ENCODE measurements around the gene CEP131.
"Not testable (repeated sequence)": the region's sequence is repeated elsewhere in the genome, so short reads cannot be mapped to it uniquely, and the experiment has no call there.

The CEP131 gene

DNA sequence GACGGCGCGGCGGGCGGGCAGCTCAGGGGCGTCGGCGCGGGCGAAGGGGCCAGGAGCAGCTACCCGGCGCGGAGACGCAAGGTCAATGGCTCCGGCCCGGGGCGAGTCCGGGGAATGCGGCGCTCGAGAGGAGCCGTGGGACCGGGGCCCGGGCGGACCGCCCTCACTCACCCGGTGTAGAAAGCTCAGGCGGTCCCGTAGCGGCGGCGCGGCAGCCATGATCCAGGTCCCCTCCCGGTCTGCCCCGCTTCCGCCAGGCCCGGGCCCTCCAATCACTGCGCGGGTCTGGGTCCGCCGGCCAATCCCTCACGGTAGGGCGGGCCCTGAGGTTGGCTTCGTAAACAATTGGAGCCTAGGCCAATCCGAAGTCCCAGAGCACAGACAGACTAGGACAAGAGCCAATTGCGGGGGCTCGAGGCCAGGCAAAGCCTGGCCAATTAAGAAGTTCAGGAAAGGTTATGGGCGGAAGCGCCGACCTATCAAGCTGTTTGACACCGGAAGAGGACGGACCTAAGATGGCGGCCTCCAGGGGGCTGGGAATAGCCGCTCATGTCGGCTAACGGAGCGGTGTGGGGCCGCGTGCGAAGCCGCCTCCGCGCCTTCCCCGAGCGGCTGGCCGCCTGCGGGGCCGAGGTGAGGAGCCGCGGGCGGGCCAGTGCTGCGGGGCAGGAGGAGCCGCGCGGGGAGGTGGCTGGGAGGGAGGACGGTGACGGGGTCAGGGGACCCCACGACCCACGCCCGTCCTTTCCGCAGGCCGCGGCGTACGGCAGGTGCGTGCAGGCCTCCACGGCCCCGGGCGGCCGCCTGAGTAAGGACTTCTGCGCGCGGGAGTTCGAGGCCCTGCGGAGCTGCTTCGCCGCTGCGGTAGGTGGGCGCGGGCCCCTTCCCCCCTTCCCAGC lies 16.3 kb upstream of the CEP131 start, which contains the start of the genes NDUFAF8 and TEPSIN:
Gene NDUFAF8 (plus strand): TSS at position 504 of the 899 bp plus-strand sequence. CDS start 46 bp downstream, at position 550.
Gene TEPSIN (minus strand): TSS at position 241 of the 899 bp plus-strand sequence. CDS start 22 bp downstream, at position 219.
- peak; percentile 99 for DNase-seq (ENCODE audit: low read depth)

DNA sequence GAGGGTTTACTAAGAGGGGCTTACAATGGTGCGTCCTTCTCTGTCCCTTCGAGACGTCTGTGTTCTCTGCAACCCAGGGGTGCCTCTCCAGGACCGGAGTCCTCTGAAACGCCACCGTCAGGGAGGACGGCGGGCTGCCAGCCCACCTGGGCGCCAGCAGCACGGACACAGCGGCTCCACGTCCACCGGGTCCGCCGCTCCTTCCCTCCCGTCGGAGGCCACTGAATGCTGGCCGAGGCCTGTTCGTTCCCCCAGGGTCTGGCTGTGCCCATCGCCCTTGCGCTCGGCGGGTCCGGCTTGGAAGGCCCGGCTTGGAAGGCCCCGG lies 15.7 kb upstream of the CEP131 start:
- DNase-seq (ENCODE audit: low read depth): no peak

DNA sequence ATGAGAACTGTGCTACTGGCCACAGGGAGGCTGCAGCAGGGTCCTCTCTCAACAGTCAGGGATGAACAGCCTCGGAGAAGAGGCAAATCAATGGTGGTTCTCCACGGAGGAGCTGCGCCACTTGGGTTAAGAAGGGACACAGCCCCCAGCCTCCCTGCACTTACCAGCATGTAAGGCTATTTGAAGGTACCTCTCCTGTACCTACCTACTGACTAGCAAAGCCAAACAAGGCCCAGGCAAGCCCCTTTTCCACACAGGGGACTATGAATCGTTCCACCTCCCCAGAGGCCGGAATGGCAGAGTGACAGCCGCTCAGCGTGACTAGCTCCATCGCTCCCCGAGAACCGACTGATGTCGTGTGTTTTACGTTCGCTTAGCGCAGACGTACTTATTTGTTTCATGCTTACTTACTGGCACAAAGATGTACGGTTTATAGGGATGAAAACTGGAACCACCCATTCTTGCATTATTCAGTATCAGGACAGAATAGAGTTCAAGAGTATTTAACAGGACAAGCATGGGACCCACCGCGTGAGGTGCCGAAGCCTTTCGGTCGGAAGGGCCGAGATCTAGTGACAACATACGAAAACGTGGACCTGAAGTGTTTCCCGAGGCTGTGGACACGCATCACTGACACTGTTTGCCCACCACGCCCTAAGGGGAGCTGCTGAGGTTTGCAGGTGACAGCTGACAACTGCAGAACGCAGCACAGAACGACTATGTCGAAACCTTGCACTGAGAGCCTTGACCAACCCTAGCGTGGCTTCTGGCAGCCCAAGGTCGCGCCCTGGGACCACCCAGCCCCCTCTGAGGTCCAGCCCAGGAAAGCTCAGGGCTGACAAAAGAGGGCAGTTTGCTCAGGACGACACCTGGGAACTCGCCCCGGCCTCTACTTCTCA lies 15.1 kb upstream of the CEP131 start:
- no peak for DNase-seq (ENCODE audit: low read depth)

DNA sequence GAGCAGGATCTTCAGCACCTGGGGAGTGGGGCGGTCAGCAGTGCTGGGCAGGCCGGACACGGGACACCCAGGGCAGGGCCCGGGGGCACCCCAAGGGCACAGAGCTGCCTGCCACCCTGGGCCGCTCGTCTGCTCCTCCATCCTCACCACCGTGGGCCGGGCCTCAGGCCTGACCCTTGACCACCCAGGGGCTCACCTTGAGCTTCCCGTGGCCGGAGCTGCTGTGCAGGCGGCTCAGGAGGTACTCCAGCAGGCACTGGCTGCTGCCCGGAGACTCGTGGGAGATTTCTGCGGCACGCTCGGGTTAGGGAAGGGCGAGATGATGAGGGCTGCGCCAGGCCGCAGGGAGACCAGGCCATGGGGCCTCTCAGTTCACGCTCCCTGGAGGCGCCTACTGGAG lies 14.0 kb upstream of the CEP131 start:
- DNase-seq (ENCODE audit: low read depth): no peak

DNA sequence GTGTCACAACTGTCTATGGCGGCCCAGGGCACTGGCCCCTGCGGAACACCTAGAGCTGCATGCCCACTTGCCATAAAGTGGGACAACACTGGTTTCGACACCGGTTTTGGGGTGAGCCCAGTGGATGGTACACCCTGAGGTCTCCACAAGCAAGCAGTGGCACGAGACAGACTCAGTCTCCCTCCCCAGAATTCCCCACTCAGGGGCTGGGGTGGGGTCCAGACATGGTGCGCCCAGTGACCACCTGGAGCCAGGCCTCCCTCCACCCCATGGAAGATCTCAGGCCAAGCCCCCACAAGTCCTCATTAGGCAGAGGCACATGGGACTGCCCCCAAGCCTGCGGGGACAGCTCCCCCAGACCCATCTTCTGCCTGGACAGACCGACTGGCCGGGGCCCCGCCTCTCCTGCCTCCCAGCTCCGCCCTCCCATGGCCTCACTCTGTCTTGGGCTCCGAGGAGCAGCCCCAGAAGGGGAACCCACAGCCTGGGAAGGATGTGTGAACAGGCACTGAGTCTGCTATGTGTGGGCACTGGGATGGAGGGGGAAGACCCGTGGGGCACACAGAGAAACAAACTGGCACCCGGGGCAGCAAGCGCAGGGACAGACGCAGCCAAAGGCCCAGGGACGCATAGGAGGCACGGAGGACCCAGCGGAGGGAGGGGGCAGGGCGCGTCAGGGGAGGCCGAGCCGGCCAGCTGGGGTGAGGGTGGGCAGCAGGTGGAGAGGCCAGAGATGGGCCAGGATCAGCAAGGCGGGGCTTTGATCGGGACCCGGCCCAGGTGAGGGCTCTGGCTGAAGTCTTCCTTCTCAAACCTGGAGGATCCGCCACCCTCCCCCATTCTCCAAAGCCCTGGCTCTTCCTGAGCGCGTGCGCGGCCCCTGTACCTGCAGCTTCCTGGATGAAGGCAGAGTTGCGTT lies 13.3 kb upstream of the CEP131 start:
- DNase-seq (ENCODE audit: low read depth): no peak

DNA sequence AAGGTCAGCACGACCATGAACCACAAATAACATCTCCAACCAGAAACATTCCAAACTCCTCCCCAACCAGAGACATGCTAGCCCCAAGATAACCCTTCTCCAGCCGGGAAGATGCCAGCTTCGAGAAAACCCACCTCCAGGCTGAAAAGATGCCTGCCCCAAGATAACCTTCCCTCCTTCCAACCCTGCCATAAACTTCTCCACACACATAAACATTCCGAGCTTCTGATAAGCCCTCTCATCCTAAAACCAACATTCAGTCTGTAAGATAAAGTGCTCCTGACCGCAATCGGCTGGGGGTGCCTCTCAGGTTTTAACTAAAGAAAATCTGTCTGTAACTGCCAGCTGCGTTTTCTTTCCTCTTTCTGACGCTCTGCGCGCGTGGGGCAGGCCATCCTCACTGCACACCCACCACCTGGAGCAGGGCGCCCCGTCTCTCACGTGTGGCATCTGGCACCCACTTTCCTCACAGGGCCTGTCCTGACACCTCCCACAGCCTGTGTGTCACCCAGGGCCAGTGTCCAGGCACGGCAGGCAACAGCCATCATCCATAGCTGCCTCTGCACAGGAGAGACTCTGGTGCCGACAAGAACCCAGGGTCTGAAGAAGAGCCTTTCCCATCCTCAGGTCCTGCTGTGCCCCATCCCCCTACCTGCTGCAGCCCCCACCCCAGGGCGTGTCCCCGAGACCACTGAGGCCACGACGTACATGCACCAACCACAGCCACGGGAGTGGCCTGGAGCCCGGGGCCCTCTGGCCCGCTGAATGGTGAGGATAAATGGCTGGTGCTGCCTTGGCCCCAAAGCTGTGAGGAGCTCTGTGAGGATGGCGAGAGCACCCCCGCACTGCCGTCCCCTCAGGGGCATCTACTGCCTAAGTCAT lies 12.4 kb upstream of the CEP131 start:
- no peak for DNase-seq (ENCODE audit: low read depth)

DNA sequence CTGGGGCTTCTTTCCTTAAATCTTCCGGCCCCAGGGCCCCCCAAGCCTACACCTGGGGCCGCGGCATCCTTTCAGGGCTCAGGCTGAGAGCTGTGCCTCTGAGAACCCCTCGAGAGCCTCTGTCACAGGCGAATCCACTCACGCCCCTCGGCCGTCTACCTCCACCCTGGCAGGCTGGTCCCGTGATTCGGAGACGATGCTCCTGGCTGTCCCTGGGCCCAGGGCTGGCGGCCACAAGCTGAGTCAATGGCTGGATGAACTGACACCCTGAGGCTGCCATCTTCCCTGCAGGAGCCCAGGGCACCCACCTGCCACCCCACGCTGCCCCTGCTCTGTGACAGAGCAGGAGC lies 11.7 kb upstream of the CEP131 start:
- DNase-seq (ENCODE audit: low read depth): no peak

DNA sequence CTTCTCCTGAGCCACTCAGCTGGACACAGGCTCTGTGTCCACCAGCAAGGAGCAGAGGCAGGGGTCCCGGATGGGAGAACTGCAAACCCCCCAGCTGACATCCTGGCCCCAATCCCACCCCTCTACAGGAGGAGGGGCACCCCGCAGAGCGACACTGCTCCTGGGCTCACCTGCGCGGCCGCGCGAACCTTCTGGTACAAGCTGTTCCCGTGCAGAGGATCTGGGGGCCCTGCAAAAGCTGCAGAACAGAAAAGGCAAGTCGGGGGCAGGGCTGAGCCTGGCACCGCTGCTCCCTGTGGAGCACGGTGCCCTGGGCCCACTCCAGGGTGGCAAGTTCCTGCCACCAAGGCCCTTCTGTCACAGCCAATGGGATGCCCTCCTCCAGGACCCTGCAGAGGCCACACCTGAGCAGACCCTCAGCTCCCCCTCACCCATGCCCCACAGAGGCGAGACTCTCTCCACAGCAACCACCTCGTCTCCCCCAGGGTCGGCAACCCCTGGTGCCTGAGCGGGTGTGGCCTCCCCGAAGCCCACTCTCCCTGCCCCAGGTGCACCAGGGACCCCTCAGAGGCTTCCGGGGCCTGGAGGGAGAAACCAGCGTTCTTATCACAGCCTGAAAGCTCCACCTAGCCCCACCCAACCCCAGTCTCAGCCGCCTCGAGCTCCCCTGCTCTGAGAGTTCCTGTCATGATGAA lies 11.2 kb upstream of the CEP131 start:
- DNase-seq (ENCODE audit: low read depth): no peak

DNA sequence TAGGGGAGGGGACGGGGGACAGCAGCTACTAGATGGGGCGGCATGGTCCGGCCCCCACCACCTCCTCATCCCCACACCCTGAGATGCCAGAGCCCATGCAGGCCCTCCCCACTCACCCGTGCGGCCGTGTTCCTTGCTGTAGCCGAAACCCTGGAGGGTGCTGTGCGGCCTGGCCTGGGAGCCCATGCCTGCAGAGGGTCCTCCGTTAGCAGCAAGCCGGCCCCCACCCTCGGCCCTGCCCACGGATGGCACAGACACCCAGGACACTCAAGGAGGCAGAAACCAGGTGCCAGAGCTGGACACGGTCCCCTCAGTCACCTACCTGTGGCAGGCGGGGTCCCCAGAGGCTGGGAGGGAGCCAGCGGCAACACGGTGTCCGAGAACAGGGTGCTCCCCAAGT lies 10.6 kb upstream of the CEP131 start:
- no peak for DNase-seq (ENCODE audit: low read depth)

DNA sequence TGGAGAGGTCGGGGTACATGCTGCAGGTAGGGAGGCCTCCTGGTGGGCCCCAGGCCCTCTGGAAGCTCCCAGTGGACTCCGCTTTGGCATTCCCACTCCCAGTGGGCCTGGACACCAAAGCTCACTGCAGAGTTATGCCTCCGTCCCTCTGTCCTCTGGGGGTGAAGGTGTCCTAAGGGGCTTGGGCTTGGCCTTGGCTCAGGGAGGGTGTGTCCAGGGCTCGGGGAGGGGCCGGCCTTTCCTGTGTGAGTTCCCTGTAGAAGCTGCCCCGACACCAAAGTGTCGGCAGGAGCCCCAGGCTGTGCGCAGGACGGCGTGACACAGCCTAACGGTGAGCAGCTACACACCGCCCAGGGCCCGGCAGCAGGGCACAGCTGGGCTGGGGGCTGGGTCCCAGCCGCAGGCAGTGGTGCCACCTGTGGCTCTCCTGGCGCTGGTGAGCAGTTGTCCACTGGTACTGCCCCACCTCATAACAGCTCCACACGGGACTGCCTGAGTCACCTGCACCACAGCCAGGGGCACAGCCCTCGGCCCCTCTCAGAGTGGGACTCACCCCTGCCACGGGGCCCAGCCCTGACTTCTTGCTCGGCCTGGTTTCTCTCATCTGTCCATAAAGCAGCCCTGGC lies 10.0 kb upstream of the CEP131 start:
- no peak for DNase-seq (ENCODE audit: low read depth)

DNA sequence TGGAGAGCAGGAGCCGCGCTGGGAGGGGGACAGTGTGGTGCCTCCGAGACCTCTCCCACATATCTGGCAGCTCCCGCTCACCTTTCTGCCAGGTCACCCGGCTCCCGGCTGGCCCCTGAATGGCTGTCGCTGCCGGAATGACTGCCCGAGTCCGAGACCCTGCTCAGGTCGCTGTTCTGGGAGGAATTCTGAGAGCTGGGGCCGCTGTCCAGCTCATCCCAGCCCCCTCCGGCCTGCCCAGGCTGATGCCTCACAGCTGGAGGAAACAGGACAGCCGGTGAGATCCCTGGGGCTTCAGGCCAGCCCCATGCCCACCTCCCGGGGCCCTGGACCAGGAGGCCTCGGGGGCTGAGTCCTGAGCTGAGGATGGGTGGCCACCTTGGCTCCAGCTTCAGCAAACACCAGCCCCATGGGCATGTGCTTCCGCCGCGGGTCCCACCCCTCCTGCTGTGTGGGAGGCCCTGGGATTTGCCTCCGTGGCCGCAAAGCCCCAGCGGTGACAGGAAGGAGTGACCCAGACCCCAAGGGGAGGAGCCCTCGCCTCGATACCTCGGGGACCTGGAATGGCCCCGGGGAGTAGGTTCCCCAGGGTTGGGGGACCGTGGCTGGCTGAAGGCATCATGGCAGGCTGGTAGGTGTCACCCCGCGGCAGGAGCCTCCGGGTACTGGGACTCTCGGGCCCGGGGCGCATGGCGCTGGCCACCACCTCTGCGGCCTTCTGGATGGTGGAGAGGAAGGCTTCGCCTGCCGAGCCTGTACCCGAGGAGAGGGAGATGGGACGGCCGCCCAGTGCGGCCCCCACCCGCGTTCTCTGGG lies 9.2 kb upstream of the CEP131 start:
- DNase-seq (ENCODE audit: low read depth): no peak

DNA sequence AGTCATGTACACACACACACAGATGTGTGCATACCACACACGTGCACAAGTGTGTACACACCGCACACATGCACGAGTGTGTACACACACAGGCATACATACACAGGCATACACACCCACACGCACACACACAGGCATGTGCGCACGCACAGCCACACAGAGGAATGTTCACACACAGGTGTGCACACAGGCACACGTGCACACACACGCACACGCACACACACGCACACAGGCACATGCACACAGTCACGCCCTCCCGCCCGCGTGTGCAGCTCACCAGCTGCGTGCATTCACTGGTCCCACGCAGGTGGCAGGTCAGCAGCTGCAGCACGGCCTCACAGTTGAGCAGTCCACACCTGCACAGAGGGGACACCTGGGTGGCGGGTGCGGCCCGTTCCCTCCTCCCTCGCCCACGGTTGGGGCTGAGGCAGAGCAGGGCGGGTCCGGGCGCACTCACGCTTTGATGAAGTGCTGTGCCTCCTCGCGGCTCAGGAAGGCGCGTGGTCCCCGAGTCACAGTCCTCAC lies 8.4 kb upstream of the CEP131 start:
- DNase-seq (ENCODE audit: low read depth): no peak

DNA sequence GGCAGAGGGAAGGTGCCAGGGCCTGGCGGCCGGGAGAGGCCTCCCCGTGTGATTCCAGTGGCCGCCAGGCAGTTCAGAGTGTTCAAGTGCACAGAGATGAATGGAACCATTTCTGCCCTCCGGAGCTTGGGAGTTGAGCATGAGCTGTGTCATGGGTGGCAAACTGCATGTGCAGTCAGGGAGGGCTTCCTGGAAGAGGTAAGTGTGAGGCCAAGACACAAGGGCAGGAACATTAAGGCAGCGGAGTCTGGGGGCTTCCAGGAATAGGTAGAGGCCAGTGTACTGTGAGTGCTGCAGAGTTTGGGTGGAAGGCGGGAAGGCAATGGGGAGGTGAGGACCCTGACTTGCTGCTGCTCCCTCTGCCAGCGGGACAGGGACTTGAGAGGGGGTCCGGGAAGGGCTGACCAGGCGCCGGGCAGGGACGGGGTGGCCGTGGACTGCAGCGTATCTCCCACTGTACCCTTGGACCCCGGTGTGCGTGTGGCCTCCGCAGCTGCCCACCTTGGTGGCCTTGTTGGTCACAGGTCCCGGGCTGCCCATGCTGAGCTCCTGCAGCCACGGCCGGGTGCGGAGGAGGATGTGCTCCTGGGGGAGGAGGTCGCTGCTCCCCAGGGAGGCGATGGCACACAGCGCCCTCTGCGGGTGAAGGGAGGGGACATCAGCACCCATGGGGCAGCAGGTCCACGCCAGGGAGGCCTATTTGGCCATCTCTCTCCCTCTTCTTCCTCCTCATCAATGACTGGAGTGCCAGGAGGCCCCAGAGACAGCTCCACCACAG lies 7.5 kb upstream of the CEP131 start:
- no peak for DNase-seq (ENCODE audit: low read depth)

DNA sequence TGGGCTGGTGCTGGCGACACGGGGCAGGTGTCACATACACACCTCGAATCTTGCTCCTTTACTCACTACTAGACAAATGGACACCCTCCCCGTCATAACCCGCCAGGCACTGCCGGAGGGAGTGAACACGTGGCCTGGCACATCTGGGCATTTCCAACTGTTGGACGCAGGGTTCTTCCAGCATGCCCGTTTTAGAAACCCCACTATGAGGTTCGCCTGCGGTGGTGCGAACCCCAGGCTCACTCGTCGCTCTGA lies 6.8 kb upstream of the CEP131 start:
- no peak for DNase-seq (ENCODE audit: low read depth)

DNA sequence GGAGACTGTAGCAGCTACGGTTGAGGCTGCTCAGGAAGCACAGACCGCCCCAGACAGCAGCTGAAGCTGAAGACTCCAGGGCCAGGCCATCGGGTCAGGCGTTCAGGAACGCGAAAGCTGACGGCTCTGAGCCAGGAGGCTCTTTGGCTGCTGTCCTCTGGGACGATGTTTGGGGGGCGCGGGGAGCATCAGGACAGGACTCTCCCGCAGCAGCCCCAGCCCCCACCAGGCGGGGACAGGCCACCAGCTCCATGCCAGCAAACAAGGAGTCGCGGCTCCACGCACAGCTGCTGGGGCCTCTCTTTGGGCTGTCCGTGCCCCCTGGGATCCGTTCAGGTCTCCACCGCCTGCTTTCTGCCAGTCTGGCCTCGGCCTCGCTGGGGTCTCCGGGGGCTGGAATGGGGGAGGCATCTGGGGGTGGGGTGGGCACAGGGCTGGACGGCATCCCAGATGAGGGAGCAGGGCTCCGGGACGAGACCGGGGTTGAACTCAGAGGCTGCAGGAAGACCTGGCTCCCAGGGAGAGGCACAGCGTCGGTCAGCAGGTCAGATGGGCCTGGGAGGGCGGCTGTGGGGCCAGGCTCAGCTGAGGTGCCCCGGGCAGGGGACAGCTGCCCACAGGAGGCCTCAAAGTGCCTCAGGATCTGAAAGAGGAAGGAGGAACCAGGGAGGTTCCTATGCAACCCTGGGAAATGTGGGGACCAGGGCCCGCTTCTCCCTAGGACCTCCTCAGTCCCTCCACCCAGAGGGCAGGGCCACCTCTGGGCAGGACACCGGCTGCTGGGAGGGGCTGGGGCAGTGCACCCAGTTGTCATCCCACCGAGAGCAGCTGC lies 6.3 kb upstream of the CEP131 start:
- no peak for DNase-seq (ENCODE audit: low read depth)

DNA sequence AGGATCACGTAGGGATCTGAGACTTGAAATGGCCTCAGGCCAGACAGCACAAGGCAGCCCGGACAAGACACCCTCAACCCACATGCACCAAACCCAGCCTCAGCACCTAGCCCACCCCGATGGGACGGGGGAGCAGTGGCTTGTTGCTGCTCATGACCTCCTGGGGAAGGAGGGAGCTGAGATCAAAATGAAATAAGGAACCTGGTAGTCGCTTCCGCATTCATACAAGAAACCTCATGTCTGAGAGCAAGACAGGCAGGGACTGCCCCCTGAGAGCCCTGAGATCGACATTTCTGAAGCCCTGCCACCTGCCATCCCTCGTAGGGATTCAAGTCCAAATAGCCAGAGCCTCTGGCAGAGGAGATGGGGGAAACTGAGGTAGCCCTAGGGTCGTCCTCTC lies 5.7 kb upstream of the CEP131 start:
- DNase-seq (ENCODE audit: low read depth): no peak

DNA sequence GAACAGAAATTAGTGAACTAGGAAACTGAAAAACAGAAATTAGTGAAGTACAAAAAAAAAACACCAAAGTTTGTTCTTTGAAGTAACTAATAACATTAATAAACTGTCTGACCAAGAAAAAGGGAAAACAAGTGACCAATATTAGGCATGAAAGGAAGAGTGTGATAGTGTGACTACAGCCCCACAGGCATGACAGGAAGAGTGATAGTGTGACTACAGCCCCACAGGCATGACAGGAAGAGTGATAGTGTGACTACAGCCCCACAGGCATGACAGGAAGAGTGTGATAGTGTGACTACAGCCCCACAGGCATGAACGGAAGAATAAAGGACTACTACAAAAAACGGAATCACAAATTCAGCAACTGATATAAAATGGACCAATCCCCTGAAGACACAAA lies 4.9 kb upstream of the CEP131 start:
- DNase-seq (ENCODE audit: low read depth): not testable (repeated sequence)

Data from fibroblast of the conjunctiva (primary cell).